HG02588 (cell line): ENCODE results near the gene YIPF7.

ENCODE experiments used
- ATAC-seq: cut with Tn5 transposase; IDR thresholded peaks from one replicate; pipeline ENCODE4 v1.9.1; 2021; ENCODE audit warnings: mild to moderate bottlenecking, moderate library complexity; ENCODE audit not compliant: unreplicated experiment

YIPF7 gene

GRCh38 chr4:44629280-44629866 is 22.1 kb downstream of the YIPF7 start:
- peak; percentile 97 for ATAC-seq

- ATAC-seq, result no peak
Measured at GRCh38 chr4:44623676-44624075, 27.7 kb downstream of the YIPF7 start.

GRCh38 chr4:44616621-44617020 is 34.8 kb downstream of the YIPF7 start:
- no peak for ATAC-seq

- ATAC-seq, result no peak
Measured at GRCh38 chr4:44583393-44583792, 68.0 kb downstream of the YIPF7 start.

- ATAC-seq, result no peak
Measured at GRCh38 chr4:44580231-44580630, 71.2 kb downstream of the YIPF7 start.

GRCh38 chr4:44578954-44579353 is 72.5 kb downstream of the YIPF7 start:
- no peak for ATAC-seq
